HG02610 (cell line): ENCODE results near the gene RAD51C.
"Not testable (repeated sequence)": the region's sequence is repeated elsewhere in the genome, so short reads cannot be mapped to it uniquely, and the experiment has no call there.

Experiments used
- ATAC-seq: cut with Tn5 transposase; IDR thresholded peaks from one replicate; pipeline ENCODE4 v1.9.1; 2021; ENCODE audit warnings: mild to moderate bottlenecking, moderate library complexity; ENCODE audit not compliant: unreplicated experiment

The RAD51C gene

DNA sequence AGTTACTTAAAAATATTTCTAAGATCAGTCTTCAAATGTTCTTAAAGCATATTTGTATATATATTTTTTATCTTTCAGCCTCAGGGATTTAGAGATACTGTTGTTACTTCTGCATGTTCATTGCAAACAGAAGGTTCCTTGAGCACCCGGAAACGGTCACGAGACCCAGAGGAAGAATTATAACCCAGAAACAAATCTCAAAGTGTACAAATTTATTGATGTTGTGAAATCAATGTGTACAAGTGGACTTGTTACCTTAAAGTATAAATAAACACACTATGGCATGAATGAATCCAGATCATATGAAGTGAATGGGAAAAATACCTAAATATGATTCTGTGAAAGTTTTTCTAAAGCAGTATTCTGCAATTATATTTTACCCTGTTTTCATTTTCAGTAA lies 41.6 kb downstream of the RAD51C start:
- no peak for ATAC-seq

DNA sequence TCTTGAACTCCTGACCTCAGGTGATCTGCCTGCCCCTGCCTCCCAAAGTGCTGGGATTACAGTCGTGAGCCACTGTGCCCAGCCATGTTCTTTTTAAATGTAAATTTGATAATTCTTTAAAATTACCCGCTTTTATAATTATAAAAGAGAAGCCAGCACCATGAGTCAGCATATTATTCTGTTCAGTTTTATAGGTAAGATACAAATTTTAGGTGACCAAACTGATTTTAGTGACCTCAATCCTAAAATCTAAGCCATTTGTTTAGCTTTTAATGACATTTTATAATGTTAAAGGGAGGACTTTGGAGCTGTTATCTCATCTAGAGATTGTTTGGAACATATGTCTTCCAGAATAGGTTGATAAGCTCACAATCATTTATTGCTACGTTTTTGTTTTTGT lies 42.4 kb downstream of the RAD51C start:
- no peak for ATAC-seq

DNA sequence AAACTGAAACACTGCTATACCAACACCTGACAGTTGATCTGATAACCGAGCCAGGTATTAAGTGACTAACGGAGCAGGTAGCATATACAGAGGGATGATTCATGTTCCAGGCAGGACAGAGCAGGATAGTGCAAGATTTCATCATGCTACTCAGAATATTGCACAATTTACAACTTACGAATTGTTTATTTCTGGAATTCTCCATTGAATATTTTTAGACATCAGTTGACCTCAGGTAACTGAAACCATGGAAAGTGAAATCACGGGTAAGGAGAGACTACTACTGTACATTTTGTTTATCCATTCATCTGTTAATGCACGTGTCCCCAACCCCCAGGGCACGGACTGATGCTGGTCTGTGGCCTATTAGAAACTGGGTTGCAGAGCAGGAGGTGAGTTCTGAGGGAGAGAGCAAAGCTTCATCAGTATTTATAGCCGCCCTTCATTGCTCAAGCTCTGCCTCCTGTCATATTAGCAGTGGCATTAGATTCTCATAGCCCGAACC lies 48.8 kb downstream of the RAD51C start:
- no peak for ATAC-seq

DNA sequence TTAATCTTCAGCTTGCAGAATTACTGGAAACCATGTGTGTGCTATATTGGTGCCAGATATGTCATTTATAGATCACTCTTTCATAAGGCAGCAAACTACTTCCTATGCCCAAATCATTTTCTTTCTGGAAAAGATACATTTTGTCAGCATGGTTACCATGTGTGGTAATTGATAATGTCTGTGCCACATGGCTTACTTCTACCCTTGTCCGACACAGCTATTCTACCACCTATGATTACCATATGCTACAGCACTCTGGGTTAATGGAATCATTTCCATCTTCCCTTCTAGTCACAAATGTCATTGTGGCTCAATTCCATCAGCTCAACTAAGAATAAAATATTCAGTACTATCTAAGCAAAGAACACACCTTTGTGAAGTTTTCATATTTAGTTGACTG lies 55.3 kb downstream of the RAD51C start:
- no peak for ATAC-seq

DNA sequence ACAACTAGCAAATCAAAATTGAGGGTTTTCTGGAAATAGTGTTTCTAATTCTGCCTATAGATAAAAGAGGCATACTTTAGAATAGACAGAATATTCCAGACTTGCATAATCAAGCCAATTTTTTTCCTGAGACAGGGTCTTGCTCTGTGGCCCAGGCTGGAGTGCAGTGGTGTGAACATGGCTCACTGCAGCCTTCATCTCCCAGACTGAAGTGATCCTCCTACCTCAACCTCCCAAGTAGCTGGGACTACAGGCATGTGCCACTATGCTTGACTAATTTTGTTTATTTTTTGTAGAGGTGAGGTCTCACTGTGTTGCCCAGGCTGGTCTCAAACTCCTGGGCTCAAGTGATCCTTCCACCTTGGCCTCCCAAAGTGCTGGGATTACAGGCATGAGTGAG lies 57.2 kb downstream of the RAD51C start:
- ATAC-seq, result not testable (repeated sequence)

DNA sequence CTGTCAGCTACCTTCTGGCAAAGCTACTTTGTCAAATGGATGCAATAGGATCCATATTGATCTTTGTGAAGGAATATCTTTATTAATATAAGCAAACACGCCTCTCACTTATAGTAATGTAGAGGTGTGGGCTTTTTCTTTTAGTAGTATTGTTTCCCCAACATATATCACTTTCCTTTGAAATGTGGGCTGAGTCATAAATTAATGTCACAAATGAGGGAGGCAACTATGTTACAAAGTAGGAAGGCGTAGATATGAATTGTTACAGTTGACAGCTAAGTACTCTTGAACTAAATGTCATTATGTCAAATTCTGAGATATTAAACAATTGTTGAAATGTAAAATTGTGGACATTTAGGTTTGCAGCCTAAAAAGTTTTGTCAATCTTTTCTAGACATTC lies 60.6 kb downstream of the RAD51C start:
- ATAC-seq, result no peak

DNA sequence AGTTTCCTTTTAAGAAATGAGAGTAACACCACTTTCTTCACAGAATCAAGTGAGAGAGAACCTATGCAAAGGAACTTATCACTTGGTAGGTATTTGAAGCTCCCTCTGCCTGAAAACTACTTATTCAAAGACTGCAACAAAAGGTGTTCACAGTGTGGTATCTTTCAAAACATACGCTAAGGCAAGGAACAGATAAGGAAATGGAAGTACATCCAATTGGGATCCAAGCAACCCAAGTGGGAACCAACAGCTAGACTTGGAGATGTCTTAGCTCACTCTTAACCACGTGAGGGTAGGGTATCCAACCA lies 62.8 kb downstream of the RAD51C start:
- ATAC-seq, result no peak

DNA sequence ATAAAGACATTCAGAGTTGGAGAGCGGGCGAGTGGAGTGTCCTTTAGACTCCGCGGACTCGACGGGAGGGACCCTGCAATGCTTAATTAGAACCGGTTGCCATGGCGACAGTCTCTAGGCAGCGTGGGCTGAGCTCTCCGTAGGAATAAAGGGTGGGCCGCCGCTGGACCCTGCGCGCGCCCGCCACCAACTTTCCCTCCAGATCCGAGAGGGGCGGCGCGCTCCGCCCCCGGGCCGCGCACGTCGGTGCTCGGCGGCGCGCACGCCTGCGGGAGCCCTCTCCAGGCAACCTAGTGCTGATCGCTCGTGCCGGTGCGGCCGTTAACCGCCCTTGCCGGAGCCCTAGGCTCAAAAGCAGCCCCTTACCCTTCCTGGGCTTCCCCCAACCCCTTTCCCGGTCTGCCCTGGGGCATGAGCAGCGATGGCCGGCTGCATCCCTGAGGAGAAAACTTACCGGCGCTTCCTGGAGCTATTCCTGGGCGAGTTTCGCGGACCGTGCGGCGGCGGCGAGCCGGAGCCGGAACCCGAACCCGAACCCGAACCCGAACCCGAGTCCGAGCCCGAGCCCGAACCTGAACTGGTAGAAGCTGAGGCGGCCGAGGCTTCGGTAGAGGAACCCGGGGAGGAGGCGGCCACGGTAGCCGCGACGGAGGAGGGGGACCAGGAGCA lies 63.3 kb downstream of the RAD51C start, which contains the start of gene PPM1E:
TSS of gene PPM1E (plus strand) at position 278 of the 669 bp plus-strand sequence.
- no peak for ATAC-seq

DNA sequence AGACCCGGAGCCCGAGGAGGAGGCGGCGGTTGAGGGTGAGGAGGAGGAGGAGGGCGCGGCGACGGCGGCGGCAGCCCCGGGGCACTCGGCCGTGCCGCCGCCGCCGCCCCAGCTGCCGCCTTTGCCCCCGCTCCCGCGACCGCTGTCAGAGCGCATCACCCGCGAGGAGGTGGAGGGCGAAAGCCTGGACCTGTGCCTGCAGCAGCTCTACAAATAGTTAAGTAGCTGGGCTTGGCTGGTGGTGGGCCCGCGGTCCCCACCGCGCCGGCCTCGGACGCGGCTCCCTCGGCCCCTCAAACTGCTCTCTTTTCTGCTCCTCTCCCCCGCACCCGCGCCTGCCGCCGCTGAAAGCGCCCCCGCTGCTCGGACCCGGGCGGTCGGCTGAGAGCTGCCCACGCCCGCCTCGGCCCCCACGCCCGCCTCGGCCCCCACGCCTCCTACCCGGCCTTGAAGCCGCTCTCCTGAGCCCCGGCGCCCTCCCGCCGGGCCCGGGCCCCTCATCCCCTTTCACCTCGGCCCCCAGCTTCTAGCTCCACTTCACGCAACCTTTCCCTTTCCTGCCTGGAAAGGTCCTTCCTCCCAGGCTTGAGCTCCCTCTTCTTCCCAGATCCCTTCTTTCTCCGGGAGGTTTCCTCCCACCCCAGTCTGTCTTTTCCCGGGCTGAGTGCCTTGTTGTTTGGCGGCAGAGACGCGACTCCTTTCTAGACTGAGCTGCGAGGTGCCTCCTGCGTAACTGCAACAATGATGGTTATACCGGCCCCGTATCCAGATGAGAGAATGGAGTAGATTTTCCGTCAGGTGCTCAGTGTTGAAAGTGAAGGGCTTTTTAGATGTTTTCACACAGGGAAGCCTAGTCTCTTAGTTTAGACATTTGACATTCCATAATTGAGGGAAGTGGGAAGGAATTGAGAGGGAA lies 64.1 kb downstream of the RAD51C start:
- ATAC-seq, result no peak

DNA sequence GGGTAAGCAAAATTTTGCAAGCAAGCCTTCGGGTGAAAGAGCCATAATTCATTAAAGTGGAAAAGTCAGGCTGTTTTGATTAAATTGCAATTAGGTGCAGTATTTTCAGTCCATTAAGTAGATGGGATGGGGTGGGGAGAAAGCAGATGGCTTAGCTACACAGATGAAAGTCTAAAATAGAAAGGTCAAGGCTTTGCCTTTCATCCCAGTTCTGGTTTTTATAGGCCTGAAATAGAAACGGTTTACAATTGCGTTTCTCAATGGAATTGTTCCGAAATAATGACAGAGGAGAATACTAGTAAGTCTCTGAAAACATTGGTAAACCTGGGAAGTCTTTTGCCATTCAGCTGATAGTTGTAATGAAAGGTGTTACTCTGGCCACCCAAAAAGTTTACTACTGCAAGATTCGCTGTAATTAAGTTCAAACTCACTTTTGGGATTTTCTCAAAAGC lies 64.8 kb downstream of the RAD51C start:
- no peak for ATAC-seq

DNA sequence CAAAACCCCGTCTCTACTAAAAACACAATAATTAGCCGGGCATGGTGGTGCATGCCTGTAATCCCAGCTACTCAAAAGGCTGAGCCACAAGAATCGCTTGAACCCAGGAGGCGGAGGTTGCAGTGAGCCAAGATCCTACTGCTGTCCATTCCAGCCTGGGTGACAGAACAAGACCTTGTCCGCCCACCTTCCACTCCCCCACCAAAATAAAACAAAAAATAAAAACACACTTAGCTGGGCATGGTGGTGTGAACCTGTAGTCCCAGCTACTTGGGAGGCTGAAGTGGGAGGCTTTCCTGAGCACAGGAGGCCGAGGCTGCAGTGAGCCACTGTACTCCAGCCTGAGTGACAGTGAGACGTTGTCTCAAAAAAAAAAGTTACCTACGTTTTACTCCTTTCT lies 66.5 kb downstream of the RAD51C start:
- ATAC-seq, result no peak

DNA sequence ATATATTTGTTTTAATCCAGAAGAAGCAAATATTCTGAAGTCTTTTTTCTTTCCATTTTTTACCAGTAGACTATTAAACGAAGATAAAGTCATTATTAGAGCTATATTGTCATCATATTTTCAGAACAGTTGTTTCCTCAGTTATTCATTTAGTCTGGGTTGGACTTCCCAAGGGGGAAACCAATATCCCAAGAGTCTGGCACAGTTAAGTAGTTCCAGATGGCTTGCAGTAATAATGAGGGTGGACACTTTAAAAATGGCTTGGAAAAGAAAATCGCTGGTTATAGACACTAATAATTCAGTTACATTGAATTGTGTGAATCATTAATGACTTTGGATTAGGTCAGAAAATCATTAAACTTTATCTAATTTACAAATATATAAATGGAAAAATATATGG lies 67.1 kb downstream of the RAD51C start:
- ATAC-seq, result no peak

DNA sequence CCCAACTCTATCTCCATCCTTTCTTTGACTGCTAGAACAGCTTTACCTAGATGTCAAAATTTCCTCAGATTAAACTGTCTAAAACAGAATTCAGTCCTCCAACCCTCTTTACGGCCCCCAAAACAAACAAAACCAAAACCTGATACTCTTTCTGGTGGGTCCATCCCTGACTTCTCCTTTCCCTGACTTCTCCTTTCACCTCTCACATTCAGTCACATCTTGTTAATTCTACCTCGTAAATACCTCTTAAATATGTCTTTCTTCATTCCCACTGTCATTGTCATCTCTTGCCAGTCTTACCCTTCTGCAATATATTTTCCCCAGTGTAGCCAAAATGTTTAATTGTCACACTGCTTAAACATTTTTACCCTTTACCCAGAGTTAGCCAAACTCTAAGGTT lies 67.8 kb downstream of the RAD51C start:
- ATAC-seq, result no peak

DNA sequence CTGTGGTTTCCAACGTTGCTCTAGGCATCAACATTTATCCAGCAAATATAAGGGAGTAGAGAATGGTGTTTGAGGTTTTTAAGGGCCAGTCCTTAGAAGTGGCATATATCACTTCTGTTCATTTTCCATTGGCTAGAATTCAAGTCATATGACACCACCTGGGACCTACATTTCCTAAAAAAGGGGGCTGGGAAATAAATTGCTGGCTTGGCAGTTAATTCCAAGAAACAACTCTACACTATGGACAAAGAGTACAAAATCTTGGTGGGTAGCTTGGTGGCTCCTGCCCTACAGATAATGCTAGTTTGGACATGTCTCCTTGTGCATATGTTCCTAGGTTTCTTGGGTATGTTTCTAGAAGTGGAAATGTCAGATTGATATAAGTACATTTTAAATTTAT lies 70.9 kb downstream of the RAD51C start:
- no peak for ATAC-seq

DNA sequence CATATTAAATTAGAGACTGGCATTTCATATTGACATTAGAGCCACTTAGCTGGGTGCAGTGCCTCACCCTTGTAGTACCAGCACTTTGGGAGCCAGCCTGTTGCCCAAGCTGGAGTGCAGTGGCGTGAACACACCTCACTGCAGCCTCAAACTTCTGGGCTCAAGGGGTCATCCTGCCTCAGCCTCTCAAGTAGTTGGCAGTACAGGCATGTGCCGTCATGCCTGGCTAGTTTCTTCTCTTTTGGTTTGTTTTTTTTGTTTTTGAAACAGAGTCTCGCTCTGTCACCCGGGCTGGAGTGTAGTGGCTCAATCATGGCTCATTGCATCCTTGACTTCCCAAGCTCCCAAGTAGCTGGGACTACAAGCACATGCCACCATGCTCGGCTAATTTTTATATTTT lies 72.0 kb downstream of the RAD51C start:
- ATAC-seq, result no peak

DNA sequence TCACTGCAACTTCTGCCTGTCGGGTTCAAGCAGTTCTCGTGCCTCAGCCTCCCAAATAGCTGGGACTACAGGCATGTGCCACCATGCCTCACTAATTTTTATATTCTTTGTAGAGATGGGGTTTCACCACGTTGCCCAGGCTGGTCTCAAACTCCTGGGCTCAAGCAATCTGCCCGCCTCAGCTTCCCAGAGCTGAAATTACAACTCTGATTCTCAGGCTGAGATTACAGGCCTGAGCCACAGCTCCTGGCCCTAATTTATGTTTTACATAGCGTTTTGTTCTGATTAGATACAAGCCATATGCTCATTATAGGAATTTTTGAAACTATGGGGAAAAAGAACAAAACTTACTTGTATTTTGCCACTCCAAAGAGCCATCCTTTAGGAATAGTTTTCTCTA lies 86.1 kb downstream of the RAD51C start:
- not testable (repeated sequence) for ATAC-seq

DNA sequence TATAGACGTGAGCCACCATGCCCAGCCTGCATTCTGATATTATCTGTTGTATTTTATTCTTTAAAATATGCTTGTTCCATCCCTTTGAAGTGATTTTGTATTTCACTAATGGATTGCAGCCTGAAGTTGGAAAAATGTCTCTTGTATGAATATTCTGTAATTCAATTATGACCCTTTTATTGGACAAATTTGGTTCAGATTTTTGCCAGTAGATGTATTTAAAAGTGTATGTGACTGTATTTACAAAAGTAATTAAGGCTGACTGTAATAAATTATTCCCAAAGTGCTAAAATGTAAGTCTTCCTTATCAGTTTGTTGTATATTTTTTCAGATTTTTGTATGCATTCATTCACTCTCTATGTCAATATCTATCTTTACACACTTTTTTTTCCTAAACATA lies 87.0 kb downstream of the RAD51C start:
- ATAC-seq, result no peak

DNA sequence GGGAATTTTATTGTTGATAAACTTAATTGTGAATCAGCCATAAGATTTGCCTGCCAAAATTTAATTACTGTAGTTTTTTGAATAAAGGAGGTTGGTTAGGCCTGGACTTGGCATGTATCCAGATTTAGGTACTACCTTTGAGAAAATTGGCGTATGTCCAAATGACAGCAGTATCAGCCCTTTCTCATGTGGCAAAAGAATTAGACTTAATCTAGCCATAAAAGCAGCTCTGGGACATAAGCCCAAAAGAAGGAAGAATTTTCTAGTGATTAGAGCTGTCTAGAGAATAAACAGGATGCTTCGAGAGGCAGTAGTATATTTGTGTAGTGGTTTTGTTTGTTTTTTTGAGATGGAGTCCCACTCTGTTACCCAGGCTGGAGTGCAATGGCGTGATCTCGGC lies 91.0 kb downstream of the RAD51C start:
- no peak for ATAC-seq

DNA sequence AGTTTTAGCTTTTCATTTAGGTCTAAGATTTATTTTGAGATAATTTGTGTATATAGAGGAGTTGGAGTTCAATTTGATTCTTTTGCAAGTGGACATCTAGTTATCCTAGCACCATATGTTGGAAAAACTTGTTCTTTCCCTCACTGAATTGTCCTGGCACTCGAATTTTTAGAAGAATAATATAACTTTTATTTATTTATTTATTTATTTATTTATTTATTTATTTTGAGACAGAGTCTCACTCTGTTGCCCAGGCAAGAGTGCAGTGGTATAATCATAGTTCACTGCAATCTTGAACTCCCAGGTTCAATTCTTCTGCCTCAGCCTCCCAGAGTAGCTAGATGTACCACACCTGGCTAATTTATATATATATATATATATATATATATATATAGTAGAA lies 92.7 kb downstream of the RAD51C start:
- ATAC-seq, result no peak
